Gastrocnemius medialis (tissue), 4 donors: ENCODE data around the gene FAM117B.

Experiments
- POLR2A ChIP-seq, 2 donors: fragments of 450-650 bp; IDR thresholded peaks; one replicate each; pipeline ENCODE4 v1.6.1; 2017; ENCODE audit warnings: antibody characterized with exemption in 2 of 2, mild to moderate bottlenecking in 2 of 2, moderate library complexity in 2 of 2
- TF ChIP-seq, protein P1 (sequence below), 5 experiments: fragments of 450-650 bp in 3 of 5; fragments of 200-600 bp in 2 of 5; sonication (generic) in 2 of 5; IDR thresholded peaks in 4 of 5; conservative IDR thresholded peaks in 1 of 5; 1 replicate in 4 of 5; 2 replicates in 1 of 5; pipeline ENCODE4 v1.5.1; 2016 to 2019; ENCODE audit warnings: antibody characterized with exemption in 5 of 5, mild to moderate bottlenecking in 3 of 5, moderate library complexity in 3 of 5

DNA sequence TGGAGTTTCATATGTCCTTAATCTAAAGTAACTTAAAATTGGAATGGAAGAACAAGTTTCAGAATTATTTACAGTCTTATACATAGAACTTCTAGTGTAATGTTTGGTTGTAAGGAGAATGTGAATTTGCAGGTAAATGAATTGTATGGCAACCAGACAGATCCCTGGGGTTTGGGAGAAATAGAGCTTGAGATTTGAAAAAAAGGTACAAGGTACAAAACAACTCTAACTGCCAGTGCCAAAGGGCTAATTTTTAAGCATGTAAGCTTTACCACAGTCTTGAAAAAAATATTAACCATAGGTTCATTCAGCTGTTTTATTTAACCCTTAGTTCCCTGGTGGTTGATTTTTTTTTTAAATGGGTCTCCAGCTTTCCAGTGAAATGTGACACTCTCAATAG lies 133.5 kb downstream of the FAM117B start:
- TF ChIP-seq, protein P1, sequence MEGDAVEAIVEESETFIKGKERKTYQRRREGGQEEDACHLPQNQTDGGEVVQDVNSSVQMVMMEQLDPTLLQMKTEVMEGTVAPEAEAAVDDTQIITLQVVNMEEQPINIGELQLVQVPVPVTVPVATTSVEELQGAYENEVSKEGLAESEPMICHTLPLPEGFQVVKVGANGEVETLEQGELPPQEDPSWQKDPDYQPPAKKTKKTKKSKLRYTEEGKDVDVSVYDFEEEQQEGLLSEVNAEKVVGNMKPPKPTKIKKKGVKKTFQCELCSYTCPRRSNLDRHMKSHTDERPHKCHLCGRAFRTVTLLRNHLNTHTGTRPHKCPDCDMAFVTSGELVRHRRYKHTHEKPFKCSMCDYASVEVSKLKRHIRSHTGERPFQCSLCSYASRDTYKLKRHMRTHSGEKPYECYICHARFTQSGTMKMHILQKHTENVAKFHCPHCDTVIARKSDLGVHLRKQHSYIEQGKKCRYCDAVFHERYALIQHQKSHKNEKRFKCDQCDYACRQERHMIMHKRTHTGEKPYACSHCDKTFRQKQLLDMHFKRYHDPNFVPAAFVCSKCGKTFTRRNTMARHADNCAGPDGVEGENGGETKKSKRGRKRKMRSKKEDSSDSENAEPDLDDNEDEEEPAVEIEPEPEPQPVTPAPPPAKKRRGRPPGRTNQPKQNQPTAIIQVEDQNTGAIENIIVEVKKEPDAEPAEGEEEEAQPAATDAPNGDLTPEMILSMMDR (IDR thresholded peaks at IDR 0.05 in 4 of 5, conservative IDR thresholded peaks at IDR 0.05 in 1 of 5): no peak
- no peak for TF ChIP-seq POLR2A (IDR thresholded peaks at IDR 0.05)
